Kidney (tissue), 14 donors: ENCODE data around the gene SOSTDC1. TPM values are rescaled to one million over a fixed set of nuclear protein-coding genes. Genes with fewer than 3 reads are reported as not detected.
"Not testable (repeated sequence)": the region's sequence is repeated elsewhere in the genome, so short reads cannot be mapped to it uniquely, and the experiment has no call there.

Source experiments
- DNase-seq, 5 donors: peaks; one replicate each; pipeline ENCODE4 v3.0.0-alpha.2; 2013 to 2020
- FAIRE-seq: peaks from 2 replicates; lab custom pipeline; 2012; peaks lifted over from hg19 to GRCh38; lab: Jason Lieb, UNC
- H3K27ac ChIP-seq, 2 donors: one replicate each; pipeline ENCODE4 v1.7.0; 2013; ENCODE audit warnings: low read depth in 2 of 2, low read length in 2 of 2, inconsistent platforms in 1 of 2
- H3K27me3 ChIP-seq: one replicate; pipeline ENCODE4 v1.7.1; 2013; ENCODE audit warnings: low read length, inconsistent platforms; ENCODE audit not compliant: control insufficient read depth, insufficient read depth
- H3K36me3 ChIP-seq, 3 donors: one replicate each; pipeline versions ENCODE4 v1.7.0 to v1.7.1; 2013; ENCODE audit warnings: low read length in 3 of 3, control low read depth in 1 of 3, inconsistent platforms in 1 of 3; ENCODE audit not compliant: insufficient read depth in 3 of 3, control insufficient read depth in 2 of 3
- H3K4me1 ChIP-seq, 3 donors: one replicate each; pipeline versions ENCODE4 v1.7.0 to v1.7.1; 2013; ENCODE audit warnings: low read length in 3 of 3, inconsistent platforms in 1 of 3, low read depth in 1 of 3; ENCODE audit not compliant: control insufficient read depth in 2 of 3, insufficient read depth in 2 of 3
- H3K4me3 ChIP-seq, 3 donors: one replicate each; pipeline versions ENCODE4 v1.7.0 to v1.8.1; 2013; ENCODE audit warnings: low read length in 3 of 3, control low read depth in 1 of 3, inconsistent platforms in 1 of 3
- H3K9ac ChIP-seq, 3 donors: one replicate each; pipeline versions ENCODE4 v1.7.0 to v1.7.1; 2013; ENCODE audit warnings: low read length in 3 of 3, control low read depth in 1 of 3, inconsistent platforms in 1 of 3
- H3K9me3 ChIP-seq, 3 donors: one replicate each; pipeline versions ENCODE4 v1.7.0 to v1.7.1; 2013; ENCODE audit warnings: low read length in 3 of 3, control low read depth in 1 of 3, inconsistent platforms in 1 of 3; ENCODE audit not compliant: control insufficient read depth in 2 of 3, insufficient read depth in 1 of 3
- intact Hi-C: fragments of 100-400 bp; cut with DNase I; formaldehyde crosslinking; loops from one replicate; pipeline ENCODE4 v1.11.1; 2022
- polyA plus RNA-seq: library from polyadenylated mRNA; stranded (reverse); fragments of 350-450 nt; fragmentation: Illumina TruSeq; extraction: RNeasy Lipid Tissue Mini Kit (QIAGEN cat#74804); gene quantifications from one replicate; pipeline ENCODE4 v1.2.3, GENCODE V29; 2014; ENCODE audit warnings: low read depth, low replicate concordance; ENCODE audit not compliant: insufficient read depth
- total RNA-seq: library from RNA; stranded (reverse); fragmentation: NEBNext Ultra II Directional; extraction: Animal tissue kit (Norgen Biotek cat#: 25700); gene quantifications from one replicate; pipeline ENCODE4 v1.2.1, GENCODE V29; 2021
- TF ChIP-seq, protein P1 (sequence below): IDR thresholded peaks from 3 replicates; pipeline ENCODE4 v1.5.1; 2012; ENCODE audit warnings: mild to moderate bottlenecking, moderate library complexity, borderline replicate concordance; ENCODE audit not compliant: insufficient read depth; ENCODE audit errors: extremely low read depth
- donor health status: control.
- donor health status: control.
- donor health status: control.
- donor health status: control.
- donor health status: control.
- donor health status: DM: yes; HTN: yes; CAD: no.
- donor health status: Normal renal cell carcinoma (clear cell type).

The SOSTDC1 gene
- total and polyA plus RNA-seq, 2 donors from 2014 or later, result 13.3 to 13.4 TPM

DNA sequence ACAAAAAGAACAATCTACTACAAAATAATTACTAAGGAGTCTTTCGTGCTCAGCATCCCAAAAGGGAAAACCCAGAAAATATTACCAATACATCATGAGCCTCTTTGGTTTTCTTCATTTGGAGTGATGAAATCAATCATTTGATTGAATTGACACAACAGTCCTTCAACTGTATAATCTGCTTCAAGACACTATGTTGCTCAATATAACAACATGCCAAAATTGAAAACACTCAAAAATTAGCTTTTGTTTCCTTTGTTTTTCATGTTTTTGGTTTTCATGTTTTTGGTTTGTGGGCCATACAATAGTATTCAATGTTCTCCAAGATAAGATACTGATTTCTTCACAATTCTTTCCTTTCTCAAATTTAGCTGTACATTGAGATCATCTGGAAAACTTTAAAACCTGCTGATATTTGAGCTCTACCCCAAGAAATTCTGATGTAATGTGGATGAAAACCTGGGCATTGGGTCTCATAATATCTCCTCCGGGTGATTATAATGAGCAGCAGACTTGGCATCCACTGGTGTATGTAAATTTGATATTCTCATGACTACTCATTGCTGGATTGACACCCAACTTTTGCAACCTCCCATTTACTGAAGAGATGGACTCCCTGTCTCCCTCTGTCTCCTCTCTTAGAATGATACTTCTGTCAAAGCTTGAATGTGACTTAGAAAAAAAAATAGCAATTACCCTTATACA lies 4.6 kb downstream of the SOSTDC1 start:
- no peak for DNase-seq
- H3K4me3 ChIP-seq, result no peak overlapping the region
- H3K27me3 ChIP-seq, result no peaks in the 10 kb centered on the region
- no peaks in the 10 kb centered on the region for H3K9me3 ChIP-seq
- TF ChIP-seq, protein P1, sequence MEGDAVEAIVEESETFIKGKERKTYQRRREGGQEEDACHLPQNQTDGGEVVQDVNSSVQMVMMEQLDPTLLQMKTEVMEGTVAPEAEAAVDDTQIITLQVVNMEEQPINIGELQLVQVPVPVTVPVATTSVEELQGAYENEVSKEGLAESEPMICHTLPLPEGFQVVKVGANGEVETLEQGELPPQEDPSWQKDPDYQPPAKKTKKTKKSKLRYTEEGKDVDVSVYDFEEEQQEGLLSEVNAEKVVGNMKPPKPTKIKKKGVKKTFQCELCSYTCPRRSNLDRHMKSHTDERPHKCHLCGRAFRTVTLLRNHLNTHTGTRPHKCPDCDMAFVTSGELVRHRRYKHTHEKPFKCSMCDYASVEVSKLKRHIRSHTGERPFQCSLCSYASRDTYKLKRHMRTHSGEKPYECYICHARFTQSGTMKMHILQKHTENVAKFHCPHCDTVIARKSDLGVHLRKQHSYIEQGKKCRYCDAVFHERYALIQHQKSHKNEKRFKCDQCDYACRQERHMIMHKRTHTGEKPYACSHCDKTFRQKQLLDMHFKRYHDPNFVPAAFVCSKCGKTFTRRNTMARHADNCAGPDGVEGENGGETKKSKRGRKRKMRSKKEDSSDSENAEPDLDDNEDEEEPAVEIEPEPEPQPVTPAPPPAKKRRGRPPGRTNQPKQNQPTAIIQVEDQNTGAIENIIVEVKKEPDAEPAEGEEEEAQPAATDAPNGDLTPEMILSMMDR, result no peak
- no peaks in the 10 kb centered on the region for H3K36me3 ChIP-seq
- no peak for FAIRE-seq
- no peak overlapping the region for H3K27ac ChIP-seq
- no peak overlapping the region for H3K9ac ChIP-seq
- intact Hi-C loops, result no loop called here
- H3K4me1 ChIP-seq, result peaks cover 0 to 3% (median 0%) of the 10 kb centered on the region in 3 donors

DNA sequence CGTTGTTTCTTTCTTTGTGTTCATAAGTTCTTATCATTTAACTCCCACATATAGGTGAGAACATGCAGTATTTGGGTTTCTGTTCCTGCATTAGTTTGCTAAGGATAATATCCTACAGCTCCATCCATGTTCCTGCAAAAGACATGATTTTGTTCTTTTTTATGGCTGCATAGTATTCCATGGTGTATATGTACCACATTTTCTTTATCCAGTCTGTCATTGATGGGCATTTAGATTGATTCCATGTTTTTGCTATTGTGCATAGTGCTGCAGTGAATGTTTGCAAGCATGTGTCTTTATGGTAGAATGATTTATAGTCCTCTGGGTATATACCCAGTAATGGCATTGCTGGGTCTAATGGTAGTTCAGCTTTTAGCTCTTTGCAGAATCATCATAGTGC lies 9.2 kb downstream of the SOSTDC1 start:
- H3K4me3 ChIP-seq, H3K9me3 ChIP-seq, DNase-seq, H3K27me3 ChIP-seq, H3K36me3 ChIP-seq, H3K4me1 ChIP-seq, H3K27ac ChIP-seq, intact Hi-C loops, FAIRE-seq, H3K9ac ChIP-seq: not testable (repeated sequence)

GRCh38 chr7:16455591-16455990 lies 9.9 kb downstream of the SOSTDC1 start:
- DNase-seq (no peak), FAIRE-seq (peak; percentile 21)
- Histone ChIP-seq H3K27me3 (no peaks in the 10 kb centered on the region), H3K36me3 (no peaks in the 10 kb centered on the region), H3K9ac (no peak overlapping the region), H3K4me1 (no peaks in the 10 kb centered on the region), H3K4me3 (no peak overlapping the region), H3K9me3 (no peaks in the 10 kb centered on the region), H3K27ac (no peak overlapping the region)
- TF ChIP-seq, protein P1, result no peak
- intact Hi-C loops, result no loop called here

- Histone ChIP-seq H3K36me3 (no peaks in the 10 kb centered on the region), H3K9ac (no peak overlapping the region), H3K27me3 (no peaks in the 10 kb centered on the region), H3K9me3 (no peaks in the 10 kb centered on the region), H3K4me3 (no peak overlapping the region), H3K4me1 (no peaks in the 10 kb centered on the region), H3K27ac (no peak overlapping the region)
- DNase-seq, result no peak
- intact Hi-C loops, result no loop called here
- TF ChIP-seq, protein P1, result no peak
- no peak for FAIRE-seq
Observed at GRCh38 chr7:16450366-16450765, 15.2 kb downstream of the SOSTDC1 start.
